Effector memory CD8-positive, alpha-beta T cell (primary cell): ENCODE measurements around the gene USP30.

ENCODE experiments used
- ATAC-seq: fragments of 150-1000 bp; cut with Tn5 transposase; replicated peaks from 2 replicates; pipeline ENCODE4 v1.10.0; 2021; ENCODE audit warnings: mild to moderate bottlenecking, moderate library complexity
- DNase-seq, 3 experiments: peaks; one replicate each; pipeline ENCODE4 v3.0.0; 2021
- H3K27ac Mint-ChIP-seq, 2 donors: one replicate each; pipeline ENCODE4 v1.8.0; 2022; ENCODE audit warnings: mild to moderate bottlenecking in 2 of 2, mixed read lengths in 2 of 2, moderate library complexity in 2 of 2
- H3K27me3 Mint-ChIP-seq, 2 donors: one replicate each; pipeline ENCODE4 v1.8.0; 2022; ENCODE audit warnings: mixed read lengths in 2 of 2
- H3K36me3 Mint-ChIP-seq: one replicate; pipeline ENCODE4 v1.8.0; 2022; ENCODE audit warnings: mild to moderate bottlenecking, moderate library complexity, mixed read lengths; ENCODE audit not compliant: insufficient read depth
- H3K4me1 Mint-ChIP-seq, 2 donors: one replicate each; pipeline ENCODE4 v1.8.0; 2022; ENCODE audit warnings: low read depth in 2 of 2, mixed read lengths in 2 of 2
- H3K4me3 Mint-ChIP-seq, 2 donors: one replicate each; pipeline ENCODE4 v1.8.0; 2022; ENCODE audit warnings: mild to moderate bottlenecking in 2 of 2, mixed read lengths in 2 of 2, moderate library complexity in 2 of 2
- H3K9me3 Mint-ChIP-seq, 2 donors: one replicate each; pipeline ENCODE4 v1.8.0; 2022; ENCODE audit warnings: mixed read lengths in 2 of 2

Gene USP30

GRCh38 chr12:109113661-109114321, 61.4 kb downstream of the USP30 start:
- H3K27ac Mint-ChIP-seq, result peak overlapping the region in 1 of 2 donors; percentile 25
- ATAC-seq, result no peak
- no peaks in the 10 kb centered on the region for H3K27me3 Mint-ChIP-seq
- no peak overlapping the region for H3K4me3 Mint-ChIP-seq
- peaks cover 14% of the 10 kb centered on the region for H3K36me3 Mint-ChIP-seq
- no peak for DNase-seq
- H3K9me3 Mint-ChIP-seq, result no peaks in the 10 kb centered on the region
- peaks cover 3 to 4% of the 10 kb centered on the region in 2 donors for H3K4me1 Mint-ChIP-seq

- H3K36me3 Mint-ChIP-seq, result peaks cover 9% of the 10 kb centered on the region
- peaks cover 3 to 4% of the 10 kb centered on the region in 2 donors for H3K4me1 Mint-ChIP-seq
- no peak for DNase-seq
- H3K9me3 Mint-ChIP-seq, result no peaks in the 10 kb centered on the region
- no peak for ATAC-seq
- no peaks in the 10 kb centered on the region for H3K27me3 Mint-ChIP-seq
- no peak overlapping the region for H3K4me3 Mint-ChIP-seq
- H3K27ac Mint-ChIP-seq, result peak overlapping the region in 1 of 2 donors; percentile 25
Observed at GRCh38 chr12:109114644-109115043, 62.3 kb downstream of the USP30 start.

- Mint-ChIP-seq H3K9me3 (no peaks in the 10 kb centered on the region), H3K27me3 (no peaks in the 10 kb centered on the region), H3K4me1 (peaks cover 3 to 4% of the 10 kb centered on the region in 2 donors), H3K36me3 (peaks cover 3% of the 10 kb centered on the region), H3K27ac (no peak overlapping the region), H3K4me3 (no peak overlapping the region)
- ATAC-seq (no peak), DNase-seq (no peak)
Observed at GRCh38 chr12:109115404-109115757, 63.0 kb downstream of the USP30 start.

- Mint-ChIP-seq H3K4me3 (no peak within 1 kb of the TSS), H3K9me3 (no peaks in the 10 kb centered on the region), H3K27ac (no peak within 1 kb of the TSS), H3K4me1 (peaks cover 3 to 4% of the 10 kb centered on the region in 2 donors), H3K27me3 (no peaks in the 10 kb centered on the region), H3K36me3 (no peaks in the 10 kb centered on the region)
- no peak for ATAC-seq
- DNase-seq, result no peak
Observed at GRCh38 chr12:109115758-109116610, 63.6 kb downstream of the USP30 start, which contains the start of gene ACACB. ACACB (plus strand) TSS chr12:109116587; CDS start chr12:109139406, 22,819 bp downstream.

- Mint-ChIP-seq H3K36me3 (no peaks in the 10 kb centered on the region), H3K9me3 (no peaks in the 10 kb centered on the region), H3K4me3 (no peak overlapping the region), H3K27ac (no peak overlapping the region), H3K4me1 (peaks cover 2 to 3% of the 10 kb centered on the region in 2 donors), H3K27me3 (no peaks in the 10 kb centered on the region)
- DNase-seq (no peak), ATAC-seq (no peak)
Observed at GRCh38 chr12:109116611-109116949, 64.2 kb downstream of the USP30 start.

- Mint-ChIP-seq H3K9me3 (no peaks in the 10 kb centered on the region), H3K36me3 (peaks cover 3% of the 10 kb centered on the region), H3K27ac (no peak overlapping the region), H3K4me1 (peaks cover 0 to 3% of the 10 kb centered on the region in 2 donors), H3K27me3 (no peaks in the 10 kb centered on the region), H3K4me3 (no peak overlapping the region)
- DNase-seq (no peak), ATAC-seq (no peak)
Observed at GRCh38 chr12:109120095-109120494, 67.7 kb downstream of the USP30 start.

GRCh38 chr12:109120557-109120956, 68.2 kb downstream of the USP30 start:
- Mint-ChIP-seq H3K27me3 (no peaks in the 10 kb centered on the region), H3K27ac (no peak overlapping the region), H3K9me3 (no peaks in the 10 kb centered on the region), H3K4me3 (no peak overlapping the region), H3K36me3 (peaks cover 3% of the 10 kb centered on the region), H3K4me1 (peaks cover 0 to 3% of the 10 kb centered on the region in 2 donors)
- ATAC-seq, result no peak
- no peak for DNase-seq

- peaks cover 3% of the 10 kb centered on the region for H3K36me3 Mint-ChIP-seq
- H3K27ac Mint-ChIP-seq, result no peak overlapping the region
- no peak overlapping the region for H3K4me3 Mint-ChIP-seq
- ATAC-seq, result no peak
- H3K27me3 Mint-ChIP-seq, result no peaks in the 10 kb centered on the region
- H3K4me1 Mint-ChIP-seq, result peaks cover 3 to 4% of the 10 kb centered on the region in 2 donors
- DNase-seq, result no peak
- no peaks in the 10 kb centered on the region for H3K9me3 Mint-ChIP-seq
Observed at GRCh38 chr12:109121346-109121880, 69.0 kb downstream of the USP30 start.

GRCh38 chr12:109124878-109125648, 72.7 kb downstream of the USP30 start:
- Mint-ChIP-seq H3K9me3 (no peaks in the 10 kb centered on the region), H3K27ac (no peak overlapping the region), H3K36me3 (peaks cover 3% of the 10 kb centered on the region), H3K4me1 (peaks cover 3 to 4% of the 10 kb centered on the region in 2 donors), H3K27me3 (peaks cover 0 to 3% of the 10 kb centered on the region in 2 donors), H3K4me3 (no peak overlapping the region)
- DNase-seq (no peak), ATAC-seq (no peak)

GRCh38 chr12:109125791-109126190, 73.4 kb downstream of the USP30 start:
- H3K9me3 Mint-ChIP-seq, result no peaks in the 10 kb centered on the region
- peaks cover 3% of the 10 kb centered on the region for H3K36me3 Mint-ChIP-seq
- H3K4me3 Mint-ChIP-seq, result no peak overlapping the region
- peaks cover 3 to 4% of the 10 kb centered on the region in 2 donors for H3K4me1 Mint-ChIP-seq
- DNase-seq (no peak), ATAC-seq (no peak)
- peak overlapping the region in 1 of 2 donors; percentile 35 for H3K27ac Mint-ChIP-seq
- peaks cover 0 to 10% of the 10 kb centered on the region in 2 donors for H3K27me3 Mint-ChIP-seq

GRCh38 chr12:109126784-109127183, 74.4 kb downstream of the USP30 start:
- Mint-ChIP-seq H3K27ac (no peak overlapping the region), H3K4me3 (no peak overlapping the region), H3K9me3 (no peaks in the 10 kb centered on the region), H3K4me1 (peaks cover 3 to 4% of the 10 kb centered on the region in 2 donors), H3K27me3 (peaks cover 0 to 12% of the 10 kb centered on the region in 2 donors), H3K36me3 (peaks cover 3% of the 10 kb centered on the region)
- no peak for DNase-seq
- ATAC-seq, result no peak

GRCh38 chr12:109127533-109128242, 75.3 kb downstream of the USP30 start:
- H3K36me3 Mint-ChIP-seq, result peaks cover 3% of the 10 kb centered on the region
- H3K9me3 Mint-ChIP-seq, result no peaks in the 10 kb centered on the region
- peaks cover 4 to 18% of the 10 kb centered on the region in 2 donors for H3K27me3 Mint-ChIP-seq
- no peak overlapping the region for H3K27ac Mint-ChIP-seq
- ATAC-seq (no peak), DNase-seq (no peak)
- no peak overlapping the region for H3K4me3 Mint-ChIP-seq
- peaks cover 3 to 4% of the 10 kb centered on the region in 2 donors for H3K4me1 Mint-ChIP-seq
